HepG2 (cell line): ENCODE results near the gene RPL41. TPM values are rescaled to one million over a fixed set of nuclear protein-coding genes. Genes with fewer than 3 reads are reported as not detected.

Experiments
- DBP ChIP-seq: sonication (generic); formaldehyde crosslinking; IDR thresholded peaks from 2 replicates; pipeline ENCODE4 v1.4.0; 2020; ENCODE audit warnings: missing genetic modification reagents; ENCODE audit errors: not compliant biosample characterization
- KDM2A ChIP-seq: sonication (generic); formaldehyde crosslinking; IDR thresholded peaks from 2 replicates; pipeline ENCODE4 v1.4.0; 2020; ENCODE audit warnings: low read depth, missing genetic modification reagents, borderline replicate concordance
- PAF1 ChIP-seq: IDR thresholded peaks from 2 replicates; pipeline ENCODE4 v1.6.1; 2016; ENCODE audit warnings: missing genetic modification reagents, missing compliant biosample characterization
- POLR2AphosphoS2 ChIP-seq: IDR thresholded peaks from 2 replicates; pipeline ENCODE4 v1.6.1; 2011; ENCODE audit warnings: low read depth, low read length, improper control_type of control experiment
- SIN3B ChIP-seq: fragments of 150-350 bp; IDR thresholded peaks from 2 replicates; pipeline ENCODE4 v1.6.1; 2014; ENCODE audit warnings: low read length
- SIX4 ChIP-seq: sonication (generic); formaldehyde crosslinking; IDR thresholded peaks from 2 replicates; pipeline ENCODE4 v1.4.0; 2020; ENCODE audit warnings: missing genetic modification reagents
- TEAD2 ChIP-seq: sonication (generic); formaldehyde crosslinking; IDR thresholded peaks from 2 replicates; pipeline ENCODE4 v1.9.0; 2021; ENCODE audit warnings: missing genetic modification reagents
- TFDP2 ChIP-seq: sonication (generic); formaldehyde crosslinking; IDR thresholded peaks from 2 replicates; pipeline ENCODE4 v1.4.0; 2020; ENCODE audit warnings: missing genetic modification reagents
- ZNF207 ChIP-seq: fragments of 450-650 bp; IDR thresholded peaks from 2 replicates; pipeline ENCODE4 v1.6.1; 2016; ENCODE audit warnings: antibody characterized with exemption, borderline replicate concordance
- ZNF281 ChIP-seq: sonication (generic); formaldehyde crosslinking; IDR thresholded peaks from 2 replicates; pipeline ENCODE4 v1.4.0; 2020; ENCODE audit warnings: missing genetic modification reagents, borderline replicate concordance
- ZNF329 ChIP-seq: sonication (generic); formaldehyde crosslinking; IDR thresholded peaks from 2 replicates; pipeline ENCODE4 v1.9.0; 2021; ENCODE audit warnings: low read depth, mild to moderate bottlenecking, missing genetic modification reagents
- ZNF496 ChIP-seq: sonication (generic); formaldehyde crosslinking; IDR thresholded peaks from 2 replicates; pipeline ENCODE4 v1.8.1; 2023; ENCODE audit warnings: mild to moderate bottlenecking, moderate library complexity, missing genetic modification reagents; ENCODE audit not compliant: insufficient replicate concordance
- ZNF556 ChIP-seq: sonication (generic); formaldehyde crosslinking; IDR thresholded peaks from 2 replicates; pipeline ENCODE4 v1.4.0; 2020; ENCODE audit warnings: mild to moderate bottlenecking, missing genetic modification reagents, borderline replicate concordance
- ZNF761 ChIP-seq: sonication (generic); formaldehyde crosslinking; conservative IDR thresholded peaks from 2 replicates; pipeline ENCODE4 v1.4.0; 2020; ENCODE audit warnings: mild to moderate bottlenecking, missing genetic modification reagents
- ZNF773 ChIP-seq: sonication (generic); formaldehyde crosslinking; IDR thresholded peaks from 2 replicates; pipeline ENCODE4 v1.4.0; 2020; ENCODE audit warnings: missing genetic modification reagents, borderline replicate concordance
- ZNF781 ChIP-seq: sonication (generic); formaldehyde crosslinking; IDR thresholded peaks from 2 replicates; pipeline ENCODE4 v1.5.1; 2020; ENCODE audit warnings: borderline replicate concordance, mild to moderate bottlenecking, missing genetic modification reagents; ENCODE audit errors: not compliant biosample characterization
- ZNF891 ChIP-seq: sonication (generic); formaldehyde crosslinking; IDR thresholded peaks from 2 replicates; pipeline ENCODE4 v1.5.0; 2020; ENCODE audit warnings: mild to moderate bottlenecking, missing genetic modification reagents
- ZXDC ChIP-seq: sonication (generic); formaldehyde crosslinking; IDR thresholded peaks from 2 replicates; pipeline ENCODE4 v1.5.0; 2020; ENCODE audit warnings: mild to moderate bottlenecking, missing genetic modification reagents
- polyA plus RNA-seq, 8 experiments: library from polyadenylated mRNA; depleted of rRNA in 3 of 8; stranded (reverse) in 7 of 8; unstranded in 1 of 8; fragments of >200 nt; fragmentation: Illumina TruSeq in 4 of 8; extraction: Trizol in 4 of 8; gene quantifications; 2 replicates each; pipeline versions ENCODE4 v1.2.1 to v1.2.3, GENCODE V29; 2011 to 2016; ENCODE audit warnings: low read depth in 4 of 8, missing spikeins in 1 of 8, mixed read lengths in 1 of 8; ENCODE audit not compliant: insufficient read depth in 1 of 8
- total RNA-seq, 5 experiments: library from RNA; depleted of rRNA; stranded (reverse); fragments of >200 nt; fragmentation: Illumina TruSeq; extraction: Trizol; gene quantifications; 2 replicates each; pipeline ENCODE4 v1.2.3, GENCODE V29; 2016; ENCODE audit warnings: low read depth in 1 of 5
- TF ChIP-seq, protein P1 (sequence below): sonication (generic); formaldehyde crosslinking; IDR thresholded peaks from 2 replicates; pipeline ENCODE4 v1.5.0; 2020; ENCODE audit warnings: missing genetic modification reagents

The RPL41 gene
- total and polyA plus RNA-seq, 2 of the 13 experiments (the other 11 are each of a cell fraction or from before 2014, with no cell fraction given), result 4,012 to 7,670 TPM

- no peak for TF ChIP-seq ZXDC (CRISPR knock-in tag)
- TF ChIP-seq ZNF556 (CRISPR knock-in tag), result no peak
- peak; percentile 43; the same call in 1 of the 2 replicates for TF ChIP-seq ZNF281 (CRISPR knock-in tag)
- TF ChIP-seq ZNF781, result peak; percentile 52
- TF ChIP-seq KDM2A, result peak; percentile 83
- TF ChIP-seq, protein P1, sequence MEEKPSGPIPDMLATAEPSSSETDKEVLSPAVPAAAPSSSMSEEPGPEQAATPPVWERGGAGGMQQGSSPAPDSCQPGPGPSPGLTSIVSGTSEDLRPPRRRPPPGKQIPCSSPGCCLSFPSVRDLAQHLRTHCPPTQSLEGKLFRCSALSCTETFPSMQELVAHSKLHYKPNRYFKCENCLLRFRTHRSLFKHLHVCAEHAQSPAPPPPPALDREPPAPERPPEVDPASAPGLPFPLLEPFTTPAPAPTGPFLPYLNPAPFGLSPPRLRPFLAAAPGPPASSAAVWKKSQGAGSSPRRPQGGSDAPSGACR (CRISPR knock-in tag), result no peak; the same call in 1 of the 2 replicates
- TF ChIP-seq TEAD2 (CRISPR knock-in tag), result 0 out of 2 replicates have a peak, but pooled peaks have one; percentile 56
- TF ChIP-seq ZNF761 (CRISPR knock-in tag), result no peak
- TF ChIP-seq ZNF207, result no peak
- TF ChIP-seq ZNF891 (CRISPR knock-in tag), result 0 out of 2 replicates have a peak, but pooled peaks have one; percentile 57
- peak; percentile 21; the same call in 1 of the 2 replicates for TF ChIP-seq ZNF773 (CRISPR knock-in tag)
- TF ChIP-seq SIX4 (CRISPR knock-in tag), result peak; percentile 59; the same call in 1 of the 2 replicates
- no peak for TF ChIP-seq POLR2AphosphoS2
- no peak for TF ChIP-seq DBP (CRISPR knock-in tag)
- no peak for TF ChIP-seq SIN3B
- no peak for TF ChIP-seq PAF1 (CRISPR knock-in tag)
- peak; percentile 53; the same call in 1 of the 2 replicates for TF ChIP-seq ZNF329 (CRISPR knock-in tag)
- TF ChIP-seq TFDP2 (CRISPR knock-in tag), result no peak
- no peak for TF ChIP-seq ZNF496 (CRISPR knock-in tag)
These were observed 36.5 kb upstream of the RPL41 start, which contains the start of gene ERBB3 (continued) for GRCh38 chr12:56079723-56080555.
